Medulla oblongata (tissue), 1 donor: ENCODE measurements around the gene HYLS1.
A peak's percentile ranks its signal among the peaks of the same experiment; 100 is the strongest.

Source experiments
- DNase-seq: peaks from one replicate; pipeline ENCODE4 v3.0.0-alpha.2; 2015; ENCODE audit errors: extremely low spot score

Gene HYLS1

DNA sequence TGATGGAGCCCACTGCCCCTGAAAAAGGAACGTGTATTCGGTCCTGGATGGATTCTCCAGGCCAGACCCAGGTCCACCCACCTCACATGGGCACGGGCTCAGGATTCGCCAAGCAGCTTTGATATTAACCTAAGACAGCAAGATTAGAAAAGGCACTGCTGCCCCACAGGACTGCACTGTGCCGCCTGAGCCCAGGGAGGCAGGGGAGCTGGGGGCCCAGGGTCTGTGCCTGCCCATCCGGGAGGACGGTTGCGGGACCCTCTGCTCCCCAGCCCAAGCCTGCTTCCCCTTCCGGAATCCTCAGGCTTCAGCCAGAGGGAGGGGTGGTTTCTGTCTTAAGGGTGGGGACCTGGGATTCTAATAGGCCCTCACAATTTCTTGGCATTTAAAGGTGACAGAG, 44.8 kb downstream of the HYLS1 start:
- no peak for DNase-seq

DNA sequence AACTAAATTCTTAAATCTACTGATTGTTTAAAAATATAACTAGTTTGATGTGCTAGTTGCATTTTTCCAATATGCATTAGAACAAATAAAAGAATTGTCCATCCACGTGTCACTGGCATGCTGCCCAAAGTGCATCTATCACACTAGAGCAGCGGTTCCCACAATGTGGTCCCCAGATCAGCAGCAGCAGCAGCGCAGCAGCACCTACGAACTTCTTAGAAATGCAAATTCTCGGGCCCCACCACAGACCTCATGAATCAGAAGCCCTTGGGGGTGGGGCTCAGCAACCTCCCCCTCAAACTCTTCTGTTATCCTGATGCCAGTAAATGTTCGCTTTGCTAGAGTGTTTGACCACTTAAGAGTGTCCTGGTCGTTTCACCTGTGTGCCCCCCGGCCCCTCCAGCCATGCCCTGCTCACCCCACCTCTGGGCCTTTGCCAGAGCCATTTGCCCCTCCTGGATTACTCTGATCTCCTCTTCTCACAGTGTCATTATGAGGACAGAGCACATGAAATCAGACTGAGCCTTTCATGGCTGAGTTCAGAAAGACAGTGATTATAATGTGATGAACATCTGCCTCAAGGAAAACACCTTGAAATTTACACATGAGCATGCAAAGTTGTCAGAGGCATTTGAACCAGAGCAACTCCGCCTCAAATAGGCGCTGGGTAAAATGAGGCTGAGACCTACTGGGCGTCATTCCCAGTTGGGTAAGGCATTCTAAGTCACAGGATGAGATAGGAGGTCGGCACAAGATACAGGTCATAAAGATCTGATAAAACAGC, 45.8 kb downstream of the HYLS1 start:
- DNase-seq = no peak

DNA sequence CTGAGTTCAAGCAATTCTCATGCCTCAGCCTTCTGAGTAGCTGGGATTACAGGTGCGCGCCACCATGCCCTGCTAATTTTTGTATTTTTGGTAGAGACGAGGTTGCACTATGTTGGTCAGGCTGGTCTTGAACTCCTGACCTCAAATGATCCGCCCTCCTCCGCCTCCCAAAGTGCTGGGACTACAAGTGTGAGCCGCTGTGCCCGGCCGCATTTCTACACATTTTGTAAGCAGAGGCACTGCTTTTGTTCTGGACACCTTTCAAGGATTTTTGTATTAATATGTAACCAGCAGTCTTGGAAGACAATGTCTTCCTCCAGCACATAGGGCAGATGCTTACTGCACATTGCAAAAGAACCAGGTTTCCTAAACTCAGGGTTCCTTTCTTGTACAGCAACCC, 47.0 kb downstream of the HYLS1 start:
- no peak for DNase-seq

DNA sequence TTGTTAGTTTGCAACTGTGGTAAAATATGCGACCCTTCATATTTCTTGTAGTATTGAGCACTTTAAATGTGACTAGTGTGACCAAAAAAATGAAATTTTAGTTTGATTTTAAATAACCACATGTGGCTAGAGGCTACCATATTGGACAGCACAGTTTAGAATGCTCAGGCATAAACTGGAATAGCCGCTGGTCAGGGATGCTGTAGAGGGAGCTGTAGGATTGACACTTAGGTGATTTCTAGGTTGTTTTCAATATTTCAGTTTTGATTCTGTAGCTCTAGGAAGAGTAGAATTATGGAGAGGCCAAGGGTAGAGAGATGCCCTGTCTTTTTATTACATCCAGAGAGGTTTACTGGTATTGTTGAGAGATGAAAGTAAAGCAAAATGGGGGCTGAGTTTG, 47.6 kb downstream of the HYLS1 start:
- DNase-seq = no peak

DNA sequence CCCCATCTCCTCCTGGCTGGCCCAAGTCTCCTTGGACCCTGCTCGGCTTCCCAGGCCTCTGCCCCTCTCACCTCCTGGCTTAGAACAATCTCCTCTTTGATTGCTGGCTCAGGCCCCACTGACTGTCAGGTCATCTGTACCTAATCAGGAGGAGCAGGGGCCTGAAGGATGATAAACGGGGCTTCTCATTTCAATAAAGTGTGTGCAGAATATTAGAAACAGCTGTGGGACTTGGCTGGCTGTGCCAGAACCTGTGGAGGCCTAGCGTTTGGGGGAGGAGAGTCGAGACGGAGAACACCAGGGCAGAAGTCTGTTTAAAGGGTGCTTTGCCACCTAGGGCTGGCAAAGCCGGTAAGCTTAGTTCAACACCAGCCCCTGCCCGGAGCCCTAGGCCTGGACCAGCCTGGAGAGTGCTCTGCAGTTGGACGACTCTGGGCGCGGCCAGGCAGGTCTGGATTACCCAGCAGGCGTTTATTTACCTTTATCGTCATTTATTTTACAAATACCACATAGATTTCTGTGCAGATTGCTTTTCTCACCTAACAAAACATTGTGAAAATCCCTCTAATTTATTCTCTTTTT, 48.2 kb downstream of the HYLS1 start:
- no peak for DNase-seq

DNA sequence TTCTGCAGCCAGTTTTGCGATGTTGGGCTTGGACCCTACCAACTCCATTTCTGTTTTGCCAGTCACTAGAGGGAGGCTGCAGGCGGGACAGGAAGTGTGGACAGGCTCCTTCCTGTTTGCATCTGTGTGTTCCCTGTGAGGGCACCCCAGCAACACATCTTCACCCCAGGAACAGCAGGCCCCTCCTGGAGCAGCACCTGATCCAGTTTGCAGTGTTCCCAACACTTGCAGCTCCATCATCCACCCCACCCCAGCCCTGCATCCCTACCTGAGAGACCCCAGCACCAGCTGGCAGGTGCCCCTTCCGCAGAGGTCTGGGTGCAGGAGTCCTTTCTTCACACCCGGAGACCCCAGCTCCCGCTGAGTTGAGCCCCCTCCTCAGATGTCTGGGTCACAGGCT, 51.0 kb downstream of the HYLS1 start:
- DNase-seq = no peak

DNA sequence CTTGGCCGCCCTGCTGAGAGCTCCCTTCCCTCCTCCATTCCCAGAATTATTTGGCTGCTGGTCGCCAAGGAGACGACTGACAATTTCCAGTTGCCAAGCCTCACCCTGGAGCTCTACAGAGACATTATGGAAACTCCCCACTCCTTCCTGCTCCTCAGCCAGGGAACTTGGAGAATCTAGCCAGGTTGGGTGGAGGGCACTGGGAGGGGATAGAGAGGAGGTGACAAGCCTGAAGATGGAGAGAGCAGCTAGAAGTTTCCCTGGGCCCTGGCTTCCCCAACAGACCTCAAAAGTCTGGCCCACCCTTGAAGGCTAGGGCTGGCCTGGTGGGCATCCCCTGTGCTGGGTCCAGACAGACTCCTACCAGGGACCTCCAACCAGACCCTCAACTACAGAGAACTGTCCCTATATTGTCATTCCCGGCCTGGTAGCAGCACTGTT, 51.6 kb downstream of the HYLS1 start:
- DNase-seq = no peak

DNA sequence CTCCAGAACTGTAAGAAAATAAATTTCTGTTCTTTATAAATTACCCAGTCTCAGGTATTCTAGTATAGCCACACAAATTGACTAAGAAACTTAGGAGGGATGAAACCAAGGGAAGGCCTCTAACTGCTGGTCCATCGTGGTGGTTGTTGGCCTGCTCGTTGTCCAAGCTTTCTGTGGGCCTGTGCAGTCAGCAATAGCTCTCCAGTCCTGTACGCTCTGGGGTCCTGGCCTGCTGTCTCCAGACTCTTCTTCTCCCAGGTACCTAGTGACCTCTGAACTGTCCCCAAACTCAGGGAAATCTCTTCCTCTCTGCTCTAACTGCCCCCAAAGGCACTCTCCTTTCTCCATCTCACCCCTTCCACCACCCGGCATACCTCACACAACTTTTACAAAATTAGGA, 52.7 kb downstream of the HYLS1 start:
- DNase-seq = no peak

DNA sequence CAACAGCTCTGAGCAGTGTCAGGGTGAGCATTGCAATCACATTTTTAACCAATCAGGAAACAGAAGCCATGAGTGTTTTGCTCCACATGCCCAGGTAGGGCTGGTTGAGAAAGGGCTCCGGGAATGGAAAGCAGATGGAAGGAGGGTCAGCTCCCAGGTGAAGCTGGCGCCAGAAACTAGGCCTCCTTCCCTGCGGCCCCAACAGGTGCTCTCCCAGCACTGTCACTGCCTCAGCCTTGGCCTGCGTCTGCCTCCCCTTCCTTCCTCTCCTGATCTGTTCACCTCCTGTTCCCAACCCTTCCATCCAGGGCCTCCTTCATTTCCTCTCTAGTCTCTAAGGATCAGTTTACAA, 53.8 kb downstream of the HYLS1 start:
- no peak for DNase-seq

DNA sequence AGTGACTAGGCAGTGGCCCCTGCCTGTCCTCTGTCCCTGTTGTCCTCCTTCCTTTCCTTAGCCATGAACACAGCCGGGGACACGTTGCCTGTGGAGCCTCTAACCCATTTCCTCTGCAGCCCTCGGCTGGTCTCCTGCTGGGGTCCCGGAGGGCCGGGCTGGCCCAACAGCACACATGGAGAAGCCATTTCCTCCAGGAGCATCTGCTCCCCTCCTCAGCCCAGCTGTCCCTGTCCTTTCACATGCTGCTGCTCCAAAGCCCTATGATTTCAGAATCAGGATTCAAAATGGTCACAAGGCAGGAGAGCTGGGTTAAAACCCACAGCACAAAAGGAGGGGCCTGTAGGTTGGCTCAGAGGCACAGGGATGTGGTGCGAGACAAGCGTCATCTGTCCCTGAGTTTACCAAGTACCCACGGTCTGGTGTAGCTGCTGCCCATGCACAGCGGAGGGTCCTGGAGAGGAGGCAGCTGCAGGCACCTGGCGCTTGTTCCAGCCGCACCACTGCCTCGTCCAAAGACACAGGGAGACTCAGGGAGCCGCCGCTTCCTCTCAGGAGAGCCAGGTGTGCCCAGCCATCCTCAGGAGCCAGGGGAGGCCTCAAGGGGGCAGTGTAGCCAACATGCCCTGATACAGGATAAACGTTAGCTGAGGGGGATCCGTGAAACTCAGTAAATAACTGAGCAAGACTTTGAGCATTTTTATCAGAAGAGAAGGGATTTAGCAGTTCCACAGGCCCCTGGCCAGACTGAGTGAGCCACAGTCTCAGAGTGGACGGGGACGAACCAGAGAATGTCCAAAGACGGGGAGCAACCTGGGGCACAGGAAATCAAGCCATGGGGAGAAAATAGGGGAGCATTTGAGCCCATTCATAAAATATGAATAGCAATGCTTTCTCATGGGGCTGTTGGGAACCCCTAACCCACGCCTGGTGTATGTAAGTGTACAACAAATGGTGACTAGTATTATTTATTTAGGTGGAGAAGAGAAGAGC, 54.4 kb downstream of the HYLS1 start:
- peak; percentile 27 for DNase-seq

DNA sequence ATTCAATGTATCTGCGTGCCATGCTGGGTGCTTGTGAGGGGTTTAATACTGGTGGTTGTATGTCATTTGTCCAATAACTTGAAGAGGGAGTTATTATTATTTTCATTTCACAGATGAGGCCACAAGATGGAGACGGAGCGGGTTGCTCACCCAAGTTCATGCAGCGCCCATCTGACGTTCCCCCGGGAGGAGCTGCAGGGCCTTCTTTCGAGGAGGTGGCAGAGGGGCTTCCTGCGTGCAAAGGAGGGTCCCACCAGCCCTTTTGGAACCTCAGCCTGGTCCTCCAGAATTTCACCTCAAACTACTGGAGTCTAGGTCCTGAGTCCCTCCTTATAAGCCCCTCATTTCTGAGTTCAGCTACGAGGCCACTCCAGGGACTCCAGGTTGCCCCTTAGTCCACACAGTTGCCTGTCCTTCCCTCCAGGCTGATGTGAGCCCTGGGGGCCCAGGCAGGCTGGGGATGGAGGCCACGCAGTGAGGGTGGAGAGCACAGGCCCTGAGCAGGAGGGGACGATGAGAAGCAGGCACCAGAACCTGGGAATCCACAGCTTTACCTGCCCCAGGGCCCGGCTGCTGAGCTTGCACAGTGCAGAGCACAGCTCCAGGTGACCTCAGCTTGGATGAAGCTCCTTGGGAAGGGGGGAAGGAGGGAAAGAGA, 55.4 kb downstream of the HYLS1 start:
- DNase-seq = no peak

DNA sequence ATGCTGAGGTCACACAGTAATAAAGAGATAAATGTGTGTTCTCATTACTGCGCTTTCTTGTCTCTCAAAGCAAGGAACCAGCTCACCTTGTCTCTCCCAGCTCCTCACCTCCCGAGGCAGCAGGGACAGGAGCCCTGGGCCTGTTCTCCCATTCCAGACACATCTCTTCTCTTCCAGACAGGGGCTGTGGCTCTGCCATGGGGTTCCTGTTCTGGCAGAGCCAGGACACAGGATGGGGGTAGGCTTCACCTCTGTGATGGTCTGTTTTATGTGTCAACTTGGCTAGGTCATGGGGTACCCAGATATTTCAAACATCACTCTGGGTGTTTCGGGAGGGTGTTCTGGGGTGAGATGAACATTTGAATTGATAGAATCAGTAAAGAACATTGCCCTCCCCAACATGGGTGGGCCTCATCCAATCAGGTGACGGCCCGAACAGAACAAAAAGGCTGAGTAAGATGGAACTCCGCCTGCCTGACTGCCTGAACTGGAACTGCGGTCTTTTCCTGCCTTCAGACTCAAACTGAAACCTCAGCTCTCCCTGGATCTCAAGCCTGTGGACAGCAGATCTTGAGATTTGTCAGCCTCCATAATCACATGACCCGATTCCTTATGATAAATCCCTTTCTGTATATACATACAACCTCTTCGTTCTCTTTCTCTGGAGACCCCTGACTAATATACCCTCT, 56.3 kb downstream of the HYLS1 start:
- DNase-seq = no peak

DNA sequence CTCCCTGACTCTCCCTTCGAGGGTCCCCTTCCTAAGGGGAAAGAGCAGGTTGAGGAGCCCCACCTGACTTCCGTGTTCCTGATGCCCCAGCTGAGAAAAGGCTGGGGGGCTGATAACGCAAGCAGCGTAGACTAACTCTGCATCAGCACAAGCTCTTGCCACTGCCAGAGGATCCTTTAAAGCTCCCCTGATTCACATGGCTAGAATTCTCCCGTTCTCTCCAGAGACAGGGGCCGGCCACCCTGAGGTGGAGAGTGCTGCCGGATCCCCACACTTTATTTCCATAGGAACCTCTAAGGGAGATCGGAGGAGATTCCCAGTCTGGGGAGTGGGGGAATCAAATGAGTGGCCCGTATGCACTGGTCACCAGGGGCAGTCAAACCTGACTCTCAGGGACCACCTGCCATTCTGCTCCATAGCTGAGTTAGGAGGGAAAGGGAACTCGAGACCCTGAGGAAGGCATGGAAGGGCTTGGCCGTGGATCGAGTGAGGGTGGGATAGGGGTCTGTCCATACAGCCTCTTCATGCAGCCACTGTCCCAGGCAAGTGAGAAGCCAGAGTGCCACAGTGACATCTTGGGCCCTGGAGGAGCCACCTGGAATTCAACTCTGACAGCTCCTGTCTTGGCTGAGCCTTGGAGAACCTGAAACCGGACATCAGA, 57.0 kb downstream of the HYLS1 start:
- DNase-seq = no peak

DNA sequence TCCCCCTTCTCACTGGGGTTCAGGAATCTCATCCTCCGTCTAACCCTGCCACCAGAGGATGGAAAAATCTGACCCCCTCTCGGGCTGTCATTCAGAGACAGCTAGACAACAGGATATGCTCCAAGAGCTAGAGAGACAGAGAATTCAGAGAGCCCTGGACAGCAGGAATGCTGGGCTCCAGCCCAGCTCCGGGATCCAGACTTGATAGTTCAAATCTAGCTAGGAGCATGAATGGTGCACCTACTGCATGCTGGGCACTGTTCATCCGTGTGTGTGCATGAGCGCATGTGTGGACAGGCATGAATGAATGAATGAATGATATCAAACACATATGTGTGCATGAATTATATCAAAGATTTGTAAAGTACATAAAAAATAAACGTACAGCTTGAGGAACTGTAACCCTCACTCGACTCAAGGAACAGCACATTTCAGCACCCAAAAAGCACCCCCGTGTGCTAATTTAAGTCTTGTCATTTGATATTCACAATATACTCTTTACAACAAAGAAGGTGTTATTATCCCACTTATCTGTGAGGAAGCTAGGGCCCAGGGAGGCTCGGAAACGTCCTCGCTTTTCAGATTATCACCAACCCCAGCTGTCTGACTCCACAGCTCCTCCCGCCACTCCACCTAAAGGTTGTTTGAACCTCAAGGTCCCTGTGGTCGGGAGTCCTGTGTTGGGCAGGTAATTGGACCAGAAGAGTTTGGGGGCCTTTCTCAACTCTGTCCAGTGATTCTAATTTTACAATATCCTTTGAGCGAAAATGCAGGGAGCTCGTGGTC, 57.7 kb downstream of the HYLS1 start:
- DNase-seq = no peak

DNA sequence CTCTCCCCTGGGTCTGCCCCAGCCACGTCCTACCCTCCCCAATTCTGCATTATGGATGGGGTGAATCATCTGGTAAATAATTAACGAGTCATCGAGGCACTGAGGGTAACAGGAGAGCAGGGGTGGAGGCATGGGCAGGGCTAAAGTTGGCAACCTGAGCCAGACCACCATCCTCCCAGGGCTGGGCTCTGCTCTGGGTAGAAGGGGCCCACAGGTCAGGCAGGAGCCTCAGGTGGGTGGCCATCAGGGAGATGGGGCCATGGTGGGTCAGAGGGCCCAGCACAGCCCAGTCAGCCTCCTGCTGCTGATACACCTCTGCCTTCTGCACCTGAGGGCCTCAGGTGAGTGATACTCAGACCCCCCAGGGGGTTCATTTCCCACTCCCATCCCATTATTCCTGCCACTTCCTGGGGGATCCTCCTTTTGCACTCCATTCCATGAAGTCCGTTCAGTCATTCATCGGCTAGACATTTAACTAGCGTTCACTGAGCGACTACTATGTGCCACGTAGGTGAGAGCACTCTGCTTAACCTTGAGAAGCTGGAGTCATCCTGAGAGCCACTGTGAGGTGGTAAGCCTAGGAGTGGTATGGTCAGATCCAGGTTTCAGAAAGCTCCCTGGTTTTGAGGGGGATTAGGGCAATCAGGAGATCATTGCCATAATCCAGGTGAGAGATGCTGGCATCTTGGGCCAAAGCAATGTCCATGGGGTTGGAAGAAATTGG, 58.5 kb downstream of the HYLS1 start, which contains the start of gene VSIG10L2:
VSIG10L2 (plus strand) TSS at position 248 of the 724 bp plus-strand sequence; CDS start at position 260, 12 bp downstream.
- no peak for DNase-seq

DNA sequence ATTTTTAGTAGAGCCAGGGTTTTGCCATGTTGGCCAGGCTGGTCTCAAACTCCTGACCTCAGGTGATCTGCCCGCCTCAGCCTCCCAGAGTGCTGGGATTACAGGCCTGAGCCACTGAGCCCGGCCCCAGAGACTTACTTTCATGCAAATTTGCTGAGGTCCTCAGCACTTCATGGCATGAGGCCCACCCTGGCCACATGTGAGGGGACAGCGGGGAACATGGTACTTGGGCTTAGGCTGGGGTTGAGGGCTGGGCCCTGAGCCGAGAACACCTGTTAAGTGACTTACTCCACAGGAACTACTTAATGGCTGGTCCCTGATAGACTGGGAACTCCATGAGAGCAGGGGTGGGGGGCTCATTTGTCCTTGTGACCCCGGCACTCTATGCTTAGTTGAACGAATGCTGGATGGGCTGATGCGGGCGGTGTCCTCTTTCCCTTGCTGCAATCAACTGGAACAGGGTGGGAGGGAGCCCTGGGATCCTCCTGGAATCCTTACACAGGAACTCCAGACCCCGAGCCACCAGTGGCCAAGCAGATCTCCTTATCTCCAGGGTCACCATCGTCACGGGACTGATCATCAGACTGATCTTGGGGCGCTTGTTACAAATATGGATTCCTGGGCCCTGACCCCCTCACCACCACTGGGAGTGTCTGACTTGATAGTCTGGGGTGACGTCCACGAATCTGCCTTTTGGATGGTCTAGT, 59.4 kb downstream of the HYLS1 start:
- no peak for DNase-seq

DNA sequence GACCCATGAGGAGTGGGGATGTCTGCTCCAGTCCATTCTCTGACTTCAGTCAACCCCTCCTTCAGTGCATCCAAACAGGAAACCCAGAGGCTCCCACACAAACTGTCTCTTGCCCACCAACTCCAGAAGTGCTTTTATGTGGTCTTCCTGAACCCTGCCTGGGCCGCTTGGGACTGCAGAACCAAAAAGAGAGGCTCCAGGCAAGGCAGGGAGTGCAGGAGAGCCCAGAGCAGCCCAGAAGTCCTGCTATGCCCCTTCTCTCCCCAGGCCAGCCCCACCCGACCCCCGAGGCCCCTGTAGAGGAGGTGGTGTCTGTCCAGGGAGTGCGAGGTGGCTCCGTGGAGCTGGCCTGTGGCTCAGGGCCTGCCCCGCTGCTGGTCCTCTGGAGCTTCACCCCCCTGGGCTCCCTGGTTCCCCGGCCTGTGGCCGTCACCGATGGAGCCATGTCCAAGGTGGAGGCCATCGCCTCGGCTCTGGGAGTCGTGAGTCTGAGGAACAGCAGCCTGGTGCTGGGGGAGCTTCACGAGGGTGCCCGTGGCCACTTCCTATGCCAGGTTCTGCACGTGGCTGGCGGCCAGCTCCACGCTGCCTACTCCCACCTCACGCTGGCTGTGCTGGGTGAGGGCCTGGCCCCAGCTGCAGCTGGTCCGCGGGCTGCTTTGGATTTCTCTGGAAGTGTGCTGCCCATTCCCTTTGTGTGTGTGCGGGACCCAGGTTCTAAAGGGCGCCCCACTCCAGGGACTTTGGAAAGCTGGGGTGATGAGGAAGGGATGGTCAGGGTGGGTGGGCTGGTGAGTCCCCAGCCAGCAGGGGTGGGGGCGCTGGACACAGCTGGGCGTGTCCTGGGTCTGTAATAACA, 60.2 kb downstream of the HYLS1 start:
- DNase-seq = no peak
